ENCODE results near the gene DHFR2. TPM values are rescaled to one million over a fixed set of nuclear protein-coding genes. Genes with fewer than 3 reads are reported as not detected.

Gene DHFR2
- total and polyA plus RNA-seq, 2 donors (not counting 1 experiment from before 2014, with no cell fraction given) = 0.91 to 8.1 TPM

GRCh38 chr3:94093151-94093550 lies 30.4 kb upstream of the DHFR2 start:
- Histone ChIP-seq H2AFZ (ENCODE audit: insufficient read depth, low read depth, low read length, poor library complexity, severe bottlenecking) (no peak overlapping the region), H3K27me3 (replicated peaks in 1 of 4; ENCODE audit: control extremely low read depth in 1 of 4, control insufficient read depth in 3 of 4, insufficient read depth in 4 of 4, low read length in 3 of 4) (no peaks in the 10 kb centered on the region), H3K27ac (ENCODE audit: low read length in 2 of 2) (no peak overlapping the region), H3K4me3 (ENCODE audit: control extremely low read depth in 1 of 5, extremely low read depth in 1 of 5, insufficient read depth in 1 of 5, low read depth in 2 of 5, low read length in 4 of 5) (no peak overlapping the region), H3K9ac (ENCODE audit: low read length) (no peak overlapping the region), H3K9me3 (ENCODE audit: control extremely low read depth in 1 of 3, control insufficient read depth in 2 of 3, insufficient read depth in 1 of 3, low read length in 2 of 3) (no peaks in the 10 kb centered on the region), H3K36me3 (replicated peaks in 1 of 2; ENCODE audit: control extremely low read depth in 1 of 2, control insufficient read depth in 1 of 2, extremely low read depth in 1 of 2, insufficient read depth in 2 of 2, low read length in 1 of 2) (peaks cover 11 to 46% of the 10 kb centered on the region in 2 experiments), H3K4me2 (replicated peaks; ENCODE audit: low read depth, low read length, poor library complexity, severe bottlenecking) (no peak overlapping the region), H4K20me1 (ENCODE audit: control insufficient read depth, insufficient read depth, low read length, poor library complexity, severe bottlenecking) (no peaks in the 10 kb centered on the region), H3K79me2 (ENCODE audit: control insufficient read depth, insufficient read depth, low read length) (no peaks in the 10 kb centered on the region), H3K4me1 (ENCODE audit: control insufficient read depth in 2 of 2, insufficient read depth in 2 of 2, low read length in 2 of 2) (no peaks in the 10 kb centered on the region)
- TF ChIP-seq EZH2 (IDR thresholded peaks at IDR 0.05; ENCODE audit: borderline replicate concordance, insufficient read depth, low read depth, low read length, poor library complexity, severe bottlenecking) (no peak), CTCF (IDR thresholded peaks at IDR 0.05) (no peak)
- ATAC-seq (ENCODE audit: low read depth) (no peak), DNase-seq (no peak)
- Mint-ChIP-seq H3K27me3 (no peaks in the 10 kb centered on the region), H3K9me3 (ENCODE audit: insufficient read depth) (no peaks in the 10 kb centered on the region), H3K27ac (no peak overlapping the region), H3K4me3 (no peak overlapping the region), H3K4me1 (no peaks in the 10 kb centered on the region)
- ChIA-PET POLR2A (no interaction called here), CTCF (no interaction called here)
- no CpG with 5 or more reads among the region's 1 CpG for WGBS (ENCODE audit: insufficient coverage)
- intact Hi-C loops (cut with micrococcal nuclease) = no loop called here

DNA sequence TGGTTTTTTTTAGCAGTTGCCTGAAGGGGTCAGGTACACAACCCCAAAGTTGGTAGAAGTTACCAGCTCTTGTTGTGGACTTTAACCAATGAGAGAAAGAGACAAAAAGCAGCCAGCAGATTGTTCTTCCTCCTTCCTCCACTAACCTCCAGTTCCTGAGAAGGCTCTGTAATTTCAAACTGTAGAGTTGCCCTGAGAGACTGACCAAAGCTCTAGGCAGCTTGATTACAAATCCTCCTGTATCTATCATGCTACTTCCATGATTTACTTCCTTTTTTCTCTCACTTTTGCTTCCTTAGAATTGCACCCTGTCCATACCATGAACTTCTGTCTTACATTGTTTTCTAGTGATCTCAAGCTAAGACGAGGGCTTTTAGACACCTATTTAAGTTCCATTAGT lies 29.4 kb upstream of the DHFR2 start:
- POLR2A ChIA-PET = no interaction called here
- H3K4me3 Mint-ChIP-seq = no peak overlapping the region
- no peaks in the 10 kb centered on the region for H3K27me3 ChIP-seq (replicated peaks in 1 of 4; ENCODE audit: control extremely low read depth in 1 of 4, control insufficient read depth in 3 of 4, insufficient read depth in 4 of 4, low read length in 3 of 4)
- no peaks in the 10 kb centered on the region for H3K79me2 ChIP-seq (ENCODE audit: control insufficient read depth, insufficient read depth, low read length)
- H3K27me3 Mint-ChIP-seq = no peaks in the 10 kb centered on the region
- no peaks in the 10 kb centered on the region for H3K4me1 ChIP-seq (ENCODE audit: control insufficient read depth in 2 of 2, insufficient read depth in 2 of 2, low read length in 2 of 2)
- intact Hi-C loops (cut with micrococcal nuclease) = no loop called here
- H2AFZ ChIP-seq (ENCODE audit: insufficient read depth, low read depth, low read length, poor library complexity, severe bottlenecking) = no peak overlapping the region
- no peaks in the 10 kb centered on the region for H3K9me3 Mint-ChIP-seq (ENCODE audit: insufficient read depth)
- no peak overlapping the region for H3K4me2 ChIP-seq (replicated peaks; ENCODE audit: low read depth, low read length, poor library complexity, severe bottlenecking)
- CTCF ChIA-PET = no interaction called here
- no peak for TF ChIP-seq CTCF (IDR thresholded peaks at IDR 0.05)
- no peak for TF ChIP-seq EZH2 (IDR thresholded peaks at IDR 0.05; ENCODE audit: borderline replicate concordance, insufficient read depth, low read depth, low read length, poor library complexity, severe bottlenecking)
- no peak overlapping the region for H3K4me3 ChIP-seq (ENCODE audit: control extremely low read depth in 1 of 5, extremely low read depth in 1 of 5, insufficient read depth in 1 of 5, low read depth in 2 of 5, low read length in 4 of 5)
- no peak overlapping the region for H3K27ac Mint-ChIP-seq
- H3K9ac ChIP-seq (ENCODE audit: low read length) = no peak overlapping the region
- no peak for DNase-seq
- H3K27ac ChIP-seq (ENCODE audit: low read length in 2 of 2) = no peak overlapping the region
- no peak for ATAC-seq (ENCODE audit: low read depth)
- no peaks in the 10 kb centered on the region for H4K20me1 ChIP-seq (ENCODE audit: control insufficient read depth, insufficient read depth, low read length, poor library complexity, severe bottlenecking)
- no peaks in the 10 kb centered on the region for H3K4me1 Mint-ChIP-seq
- H3K9me3 ChIP-seq (ENCODE audit: control extremely low read depth in 1 of 3, control insufficient read depth in 2 of 3, insufficient read depth in 1 of 3, low read length in 2 of 3) = no peaks in the 10 kb centered on the region
- H3K36me3 ChIP-seq (replicated peaks in 1 of 2; ENCODE audit: control extremely low read depth in 1 of 2, control insufficient read depth in 1 of 2, extremely low read depth in 1 of 2, insufficient read depth in 2 of 2, low read length in 1 of 2) = peaks cover 10 to 39% of the 10 kb centered on the region in 2 experiments
- no CpG with 5 or more reads among the region's 1 CpG for WGBS (ENCODE audit: insufficient coverage)
